GM23248 (cell line): ENCODE measurements around the gene BNIPL.

Source experiments
- EZH2 ChIP-seq: fragments of 200-600 bp; sonication (generic); IDR thresholded peaks from 2 replicates; pipeline ENCODE4 v1.6.1; 2018; ENCODE audit warnings: antibody characterized with exemption, mild to moderate bottlenecking; ENCODE audit not compliant: insufficient read depth, poor library complexity, severe bottlenecking
- EZH2phosphoT487 ChIP-seq: fragments of 200-600 bp; sonication (generic); IDR thresholded peaks from 2 replicates; pipeline ENCODE4 v1.6.1; 2018; ENCODE audit warnings: antibody characterized with exemption, moderate library complexity, mild to moderate bottlenecking, low read depth; ENCODE audit not compliant: insufficient read depth

GRCh38 chr1:151009674-151010345, 26.6 kb upstream of the BNIPL start:
- no peak for TF ChIP-seq EZH2
- no peak for TF ChIP-seq EZH2phosphoT487
